Measurements from ENCODE around the gene ANK2.

Gene ANK2

GRCh38 chr4:113312529-113312928 is 263.1 kb downstream of the ANK2 start:
- no peak overlapping the region for H3K9ac ChIP-seq (ENCODE audit: low read depth in 1 of 2, low read length in 2 of 2)
- no peaks in the 10 kb centered on the region for H3K27me3 ChIP-seq (ENCODE audit: control insufficient read depth in 1 of 2, insufficient read depth in 2 of 2, low read length in 2 of 2)

GRCh38 chr4:113314426-113314825 is 265.0 kb downstream of the ANK2 start:
- Histone ChIP-seq H3K27me3 (ENCODE audit: control insufficient read depth in 1 of 2, insufficient read depth in 2 of 2, low read length in 2 of 2) (no peaks in the 10 kb centered on the region), H3K27ac (ENCODE audit: low read depth, low read length) (no peak overlapping the region), H3K36me3 (ENCODE audit: control insufficient read depth in 1 of 2, insufficient read depth in 2 of 2, low read length in 2 of 2) (no peaks in the 10 kb centered on the region), H3K4me3 (ENCODE audit: low read depth in 1 of 2, low read length in 2 of 2) (no peak overlapping the region), H3K9me3 (ENCODE audit: control insufficient read depth in 1 of 2, low read length in 2 of 2) (no peaks in the 10 kb centered on the region), H3K4me1 (ENCODE audit: control insufficient read depth in 1 of 2, insufficient read depth in 2 of 2, low read length in 2 of 2) (no peaks in the 10 kb centered on the region), H3K9ac (ENCODE audit: low read depth in 1 of 2, low read length in 2 of 2) (no peak overlapping the region)

More at GRCh38 chr4:113312529-113312928, 263.1 kb downstream of the ANK2 start:
- no peaks in the 10 kb centered on the region for H3K9me3 ChIP-seq (ENCODE audit: control insufficient read depth in 1 of 2, low read length in 2 of 2)
- H3K4me1 ChIP-seq (ENCODE audit: control insufficient read depth in 1 of 2, insufficient read depth in 2 of 2, low read length in 2 of 2) = no peaks in the 10 kb centered on the region
- no peak overlapping the region for H3K4me3 ChIP-seq (ENCODE audit: low read depth in 1 of 2, low read length in 2 of 2)
- H3K36me3 ChIP-seq (ENCODE audit: control insufficient read depth in 1 of 2, insufficient read depth in 2 of 2, low read length in 2 of 2) = no peaks in the 10 kb centered on the region
- H3K27ac ChIP-seq (ENCODE audit: low read depth, low read length) = no peak overlapping the region

GRCh38 chr4:113316879-113317278 is 267.4 kb downstream of the ANK2 start:
- H3K36me3 ChIP-seq (ENCODE audit: control insufficient read depth in 1 of 2, insufficient read depth in 2 of 2, low read length in 2 of 2) = no peaks in the 10 kb centered on the region
- H3K27ac ChIP-seq (ENCODE audit: low read depth, low read length) = no peak overlapping the region
- H3K9ac ChIP-seq (ENCODE audit: low read depth in 1 of 2, low read length in 2 of 2) = no peak overlapping the region
- H3K27me3 ChIP-seq (ENCODE audit: control insufficient read depth in 1 of 2, insufficient read depth in 2 of 2, low read length in 2 of 2) = no peaks in the 10 kb centered on the region
- H3K4me1 ChIP-seq (ENCODE audit: control insufficient read depth in 1 of 2, insufficient read depth in 2 of 2, low read length in 2 of 2) = no peaks in the 10 kb centered on the region
- no peaks in the 10 kb centered on the region for H3K9me3 ChIP-seq (ENCODE audit: control insufficient read depth in 1 of 2, low read length in 2 of 2)
- H3K4me3 ChIP-seq (ENCODE audit: low read depth in 1 of 2, low read length in 2 of 2) = no peak overlapping the region

GRCh38 chr4:113317523-113317922 is 268.1 kb downstream of the ANK2 start:
- no peaks in the 10 kb centered on the region for H3K36me3 ChIP-seq (ENCODE audit: control insufficient read depth in 1 of 2, insufficient read depth in 2 of 2, low read length in 2 of 2)
- no peaks in the 10 kb centered on the region for H3K9me3 ChIP-seq (ENCODE audit: control insufficient read depth in 1 of 2, low read length in 2 of 2)
- H3K4me1 ChIP-seq (ENCODE audit: control insufficient read depth in 1 of 2, insufficient read depth in 2 of 2, low read length in 2 of 2) = no peaks in the 10 kb centered on the region
- no peak overlapping the region for H3K4me3 ChIP-seq (ENCODE audit: low read depth in 1 of 2, low read length in 2 of 2)
- no peaks in the 10 kb centered on the region for H3K27me3 ChIP-seq (ENCODE audit: control insufficient read depth in 1 of 2, insufficient read depth in 2 of 2, low read length in 2 of 2)
- H3K27ac ChIP-seq (ENCODE audit: low read depth, low read length) = no peak overlapping the region
- no peak overlapping the region for H3K9ac ChIP-seq (ENCODE audit: low read depth in 1 of 2, low read length in 2 of 2)

GRCh38 chr4:113322736-113323135 is 273.3 kb downstream of the ANK2 start:
- no peaks in the 10 kb centered on the region for H3K4me1 ChIP-seq (ENCODE audit: control insufficient read depth in 1 of 2, insufficient read depth in 2 of 2, low read length in 2 of 2)
- H3K27me3 ChIP-seq (ENCODE audit: control insufficient read depth in 1 of 2, insufficient read depth in 2 of 2, low read length in 2 of 2) = no peaks in the 10 kb centered on the region
- no peak overlapping the region for H3K4me3 ChIP-seq (ENCODE audit: low read depth in 1 of 2, low read length in 2 of 2)
- H3K27ac ChIP-seq (ENCODE audit: low read depth, low read length) = no peak overlapping the region
- H3K36me3 ChIP-seq (ENCODE audit: control insufficient read depth in 1 of 2, insufficient read depth in 2 of 2, low read length in 2 of 2) = no peaks in the 10 kb centered on the region
- H3K9me3 ChIP-seq (ENCODE audit: control insufficient read depth in 1 of 2, low read length in 2 of 2) = no peaks in the 10 kb centered on the region
- no peak overlapping the region for H3K9ac ChIP-seq (ENCODE audit: low read depth in 1 of 2, low read length in 2 of 2)

- Histone ChIP-seq H3K36me3 (ENCODE audit: control insufficient read depth in 1 of 2, insufficient read depth in 2 of 2, low read length in 2 of 2) (no peaks in the 10 kb centered on the region), H3K4me1 (ENCODE audit: control insufficient read depth in 1 of 2, insufficient read depth in 2 of 2, low read length in 2 of 2) (no peaks in the 10 kb centered on the region), H3K4me3 (ENCODE audit: low read depth in 1 of 2, low read length in 2 of 2) (no peak overlapping the region), H3K27me3 (ENCODE audit: control insufficient read depth in 1 of 2, insufficient read depth in 2 of 2, low read length in 2 of 2) (no peaks in the 10 kb centered on the region), H3K9ac (ENCODE audit: low read depth in 1 of 2, low read length in 2 of 2) (no peak overlapping the region), H3K27ac (ENCODE audit: low read depth, low read length) (no peak overlapping the region), H3K9me3 (ENCODE audit: control insufficient read depth in 1 of 2, low read length in 2 of 2) (no peaks in the 10 kb centered on the region)
Observed at GRCh38 chr4:113325876-113326615, 276.6 kb downstream of the ANK2 start.

GRCh38 chr4:113327494-113327893 is 278.0 kb downstream of the ANK2 start:
- Histone ChIP-seq H3K27me3 (ENCODE audit: control insufficient read depth in 1 of 2, insufficient read depth in 2 of 2, low read length in 2 of 2) (no peaks in the 10 kb centered on the region), H3K36me3 (ENCODE audit: control insufficient read depth in 1 of 2, insufficient read depth in 2 of 2, low read length in 2 of 2) (no peaks in the 10 kb centered on the region), H3K27ac (ENCODE audit: low read depth, low read length) (no peak overlapping the region), H3K4me3 (ENCODE audit: low read depth in 1 of 2, low read length in 2 of 2) (no peak overlapping the region), H3K4me1 (ENCODE audit: control insufficient read depth in 1 of 2, insufficient read depth in 2 of 2, low read length in 2 of 2) (no peaks in the 10 kb centered on the region), H3K9ac (ENCODE audit: low read depth in 1 of 2, low read length in 2 of 2) (no peak overlapping the region), H3K9me3 (ENCODE audit: control insufficient read depth in 1 of 2, low read length in 2 of 2) (no peaks in the 10 kb centered on the region)

- no peaks in the 10 kb centered on the region for H3K9me3 ChIP-seq (ENCODE audit: control insufficient read depth in 1 of 2, low read length in 2 of 2)
- H3K4me3 ChIP-seq (ENCODE audit: low read depth in 1 of 2, low read length in 2 of 2) = no peak overlapping the region
- H3K27ac ChIP-seq (ENCODE audit: low read depth, low read length) = no peak overlapping the region
- H3K9ac ChIP-seq (ENCODE audit: low read depth in 1 of 2, low read length in 2 of 2) = no peak overlapping the region
- H3K4me1 ChIP-seq (ENCODE audit: control insufficient read depth in 1 of 2, insufficient read depth in 2 of 2, low read length in 2 of 2) = no peaks in the 10 kb centered on the region
- no peaks in the 10 kb centered on the region for H3K27me3 ChIP-seq (ENCODE audit: control insufficient read depth in 1 of 2, insufficient read depth in 2 of 2, low read length in 2 of 2)
- no peaks in the 10 kb centered on the region for H3K36me3 ChIP-seq (ENCODE audit: control insufficient read depth in 1 of 2, insufficient read depth in 2 of 2, low read length in 2 of 2)
Observed at GRCh38 chr4:113328514-113328913, 279.1 kb downstream of the ANK2 start.

GRCh38 chr4:113330200-113330599 is 280.7 kb downstream of the ANK2 start:
- H3K36me3 ChIP-seq (ENCODE audit: control insufficient read depth in 1 of 2, insufficient read depth in 2 of 2, low read length in 2 of 2) = no peaks in the 10 kb centered on the region
- H3K9ac ChIP-seq (ENCODE audit: low read depth in 1 of 2, low read length in 2 of 2) = no peak overlapping the region
- H3K27me3 ChIP-seq (ENCODE audit: control insufficient read depth in 1 of 2, insufficient read depth in 2 of 2, low read length in 2 of 2) = no peaks in the 10 kb centered on the region
- no peak overlapping the region for H3K27ac ChIP-seq (ENCODE audit: low read depth, low read length)
- H3K4me3 ChIP-seq (ENCODE audit: low read depth in 1 of 2, low read length in 2 of 2) = no peak overlapping the region
- H3K4me1 ChIP-seq (ENCODE audit: control insufficient read depth in 1 of 2, insufficient read depth in 2 of 2, low read length in 2 of 2) = no peaks in the 10 kb centered on the region
- no peaks in the 10 kb centered on the region for H3K9me3 ChIP-seq (ENCODE audit: control insufficient read depth in 1 of 2, low read length in 2 of 2)

GRCh38 chr4:113331811-113332210 is 282.4 kb downstream of the ANK2 start:
- Histone ChIP-seq H3K4me3 (ENCODE audit: low read depth in 1 of 2, low read length in 2 of 2) (no peak overlapping the region), H3K4me1 (ENCODE audit: control insufficient read depth in 1 of 2, insufficient read depth in 2 of 2, low read length in 2 of 2) (no peaks in the 10 kb centered on the region), H3K27ac (ENCODE audit: low read depth, low read length) (no peak overlapping the region), H3K9ac (ENCODE audit: low read depth in 1 of 2, low read length in 2 of 2) (no peak overlapping the region), H3K36me3 (ENCODE audit: control insufficient read depth in 1 of 2, insufficient read depth in 2 of 2, low read length in 2 of 2) (no peaks in the 10 kb centered on the region), H3K27me3 (ENCODE audit: control insufficient read depth in 1 of 2, insufficient read depth in 2 of 2, low read length in 2 of 2) (no peaks in the 10 kb centered on the region), H3K9me3 (ENCODE audit: control insufficient read depth in 1 of 2, low read length in 2 of 2) (no peaks in the 10 kb centered on the region)

Data from duodenal mucosa (tissue), 2 donors.